Memory B cell (primary cell): Measurements from ENCODE around the gene ITGB3.

ENCODE experiments used
- ATAC-seq: fragments of 150-1000 bp; cut with Tn5 transposase; 2 replicates; pipeline ENCODE4 v1.10.0; 2021; ENCODE audit warnings: low read depth, mild to moderate bottlenecking, moderate library complexity
- DNase-seq, 2 donors: peaks; one replicate each; pipeline ENCODE4 v3.0.0; 2022; ENCODE audit warnings: low spot score in 2 of 2
- H3K27ac Mint-ChIP-seq: one replicate; pipeline ENCODE4 v1.8.0; 2022; ENCODE audit warnings: mild to moderate bottlenecking, moderate library complexity, mixed read lengths
- H3K27me3 Mint-ChIP-seq: one replicate; pipeline ENCODE4 v1.8.0; 2022; ENCODE audit warnings: mixed read lengths
- H3K36me3 Mint-ChIP-seq: one replicate; pipeline ENCODE4 v1.8.0; 2022; ENCODE audit warnings: mild to moderate bottlenecking, mixed read lengths
- H3K4me1 Mint-ChIP-seq: one replicate; pipeline ENCODE4 v1.8.0; 2022; ENCODE audit warnings: mixed read lengths
- H3K4me3 Mint-ChIP-seq: one replicate; pipeline ENCODE4 v1.8.0; 2022; ENCODE audit warnings: mild to moderate bottlenecking, moderate library complexity, mixed read lengths
- H3K9me3 Mint-ChIP-seq: one replicate; pipeline ENCODE4 v1.8.0; 2022; ENCODE audit warnings: mixed read lengths

The ITGB3 gene

GRCh38 chr17:47243737-47244598 lies 9.7 kb upstream of the ITGB3 start:
- Mint-ChIP-seq H3K36me3 (no peaks in the 10 kb centered on the region), H3K9me3 (no peaks in the 10 kb centered on the region), H3K27me3 (no peaks in the 10 kb centered on the region), H3K27ac (peak overlapping the region; percentile 22), H3K4me1 (peaks cover 29% of the 10 kb centered on the region), H3K4me3 (peak overlapping the region; percentile 21)
- ATAC-seq = peak; percentile 84
- no peak for DNase-seq

- Mint-ChIP-seq H3K27ac (no peak overlapping the region), H3K4me1 (peaks cover 25% of the 10 kb centered on the region), H3K27me3 (no peaks in the 10 kb centered on the region), H3K36me3 (no peaks in the 10 kb centered on the region), H3K4me3 (no peak overlapping the region), H3K9me3 (no peaks in the 10 kb centered on the region)
- ATAC-seq (no peak), DNase-seq (no peak)
These were observed 8.9 kb upstream of the ITGB3 start for GRCh38 chr17:47244697-47245096.

- Mint-ChIP-seq H3K27ac (no peak overlapping the region), H3K9me3 (no peaks in the 10 kb centered on the region), H3K4me1 (peaks cover 12% of the 10 kb centered on the region), H3K27me3 (no peaks in the 10 kb centered on the region), H3K4me3 (no peak overlapping the region), H3K36me3 (no peaks in the 10 kb centered on the region)
- ATAC-seq (no peak), DNase-seq (no peak)
These were observed 7.5 kb upstream of the ITGB3 start for GRCh38 chr17:47246120-47246519.

GRCh38 chr17:47250855-47251254 lies 2.8 kb upstream of the ITGB3 start:
- H3K9me3 Mint-ChIP-seq = no peaks in the 10 kb centered on the region
- peaks cover 7% of the 10 kb centered on the region for H3K4me1 Mint-ChIP-seq
- no peak overlapping the region for H3K4me3 Mint-ChIP-seq
- DNase-seq = no peak
- H3K36me3 Mint-ChIP-seq = no peaks in the 10 kb centered on the region
- H3K27ac Mint-ChIP-seq = no peak overlapping the region
- no peak for ATAC-seq
- H3K27me3 Mint-ChIP-seq = no peaks in the 10 kb centered on the region

- ATAC-seq (no peak), DNase-seq (no peak)
- Mint-ChIP-seq H3K27me3 (peaks cover 1% of the 10 kb centered on the region), H3K27ac (no peak overlapping the region), H3K9me3 (no peaks in the 10 kb centered on the region), H3K4me1 (peaks cover 7% of the 10 kb centered on the region), H3K36me3 (no peaks in the 10 kb centered on the region), H3K4me3 (no peak overlapping the region)
These were observed 2.1 kb upstream of the ITGB3 start for GRCh38 chr17:47251421-47251940.

- H3K4me3 Mint-ChIP-seq = peak overlapping the region; percentile 35
These were observed 1.4 kb upstream of the ITGB3 start for GRCh38 chr17:47252209-47252608.

GRCh38 chr17:47252766-47253512 lies 688 bp upstream of the ITGB3 start:
- Mint-ChIP-seq H3K9me3 (no peaks in the 10 kb centered on the region), H3K27ac (no peak overlapping the region), H3K27me3 (peaks cover 1% of the 10 kb centered on the region), H3K4me1 (peaks cover 11% of the 10 kb centered on the region), H3K4me3 (peak overlapping the region; percentile 93), H3K36me3 (no peaks in the 10 kb centered on the region)
- no peak for ATAC-seq
- no peak for DNase-seq

More at GRCh38 chr17:47252209-47252608, 1.4 kb upstream of the ITGB3 start:
- peaks cover 1% of the 10 kb centered on the region for H3K27me3 Mint-ChIP-seq
- H3K36me3 Mint-ChIP-seq = no peaks in the 10 kb centered on the region
- no peaks in the 10 kb centered on the region for H3K9me3 Mint-ChIP-seq
- ATAC-seq (no peak), DNase-seq (no peak)
- H3K4me1 Mint-ChIP-seq = peaks cover 11% of the 10 kb centered on the region
- no peak overlapping the region for H3K27ac Mint-ChIP-seq

GRCh38 chr17:47254403-47254943 lies 846 bp downstream of the ITGB3 start:
- Mint-ChIP-seq H3K27ac (peak overlapping the region; percentile 57), H3K4me1 (peaks cover 11% of the 10 kb centered on the region)

GRCh38 chr17:47257651-47258339 lies 4.2 kb downstream of the ITGB3 start:
- peaks cover 1% of the 10 kb centered on the region for H3K27me3 Mint-ChIP-seq
- no peak overlapping the region for H3K27ac Mint-ChIP-seq
- DNase-seq = no peak
- no peaks in the 10 kb centered on the region for H3K36me3 Mint-ChIP-seq
- H3K4me3 Mint-ChIP-seq = no peak overlapping the region
- no peak for ATAC-seq
- no peaks in the 10 kb centered on the region for H3K9me3 Mint-ChIP-seq
- H3K4me1 Mint-ChIP-seq = peaks cover 16% of the 10 kb centered on the region

More at GRCh38 chr17:47254403-47254943, 846 bp downstream of the ITGB3 start:
- Mint-ChIP-seq H3K9me3 (no peaks in the 10 kb centered on the region), H3K4me3 (peak overlapping the region; percentile 93), H3K27me3 (peaks cover 1% of the 10 kb centered on the region), H3K36me3 (no peaks in the 10 kb centered on the region)
- DNase-seq (peak in 1 of 2 donors; percentile 21), ATAC-seq (no peak)

- Mint-ChIP-seq H3K4me1 (peaks cover 19% of the 10 kb centered on the region), H3K27me3 (no peaks in the 10 kb centered on the region), H3K9me3 (no peaks in the 10 kb centered on the region), H3K36me3 (no peaks in the 10 kb centered on the region), H3K27ac (no peak overlapping the region), H3K4me3 (no peak overlapping the region)
- DNase-seq (no peak), ATAC-seq (no peak)
These were observed 9.0 kb downstream of the ITGB3 start for GRCh38 chr17:47262586-47262985.

- Mint-ChIP-seq H3K9me3 (no peaks in the 10 kb centered on the region), H3K36me3 (peaks cover 2% of the 10 kb centered on the region), H3K27ac (no peak overlapping the region), H3K4me1 (peaks cover 19% of the 10 kb centered on the region), H3K4me3 (no peak overlapping the region), H3K27me3 (no peaks in the 10 kb centered on the region)
- DNase-seq = no peak
- no peak for ATAC-seq
These were observed 10.5 kb downstream of the ITGB3 start for GRCh38 chr17:47264166-47264565.

- Mint-ChIP-seq H3K4me1 (peaks cover 21% of the 10 kb centered on the region), H3K27me3 (no peaks in the 10 kb centered on the region), H3K36me3 (peaks cover 7% of the 10 kb centered on the region), H3K4me3 (no peak overlapping the region), H3K9me3 (peaks cover 6% of the 10 kb centered on the region), H3K27ac (no peak overlapping the region)
- DNase-seq (no peak), ATAC-seq (no peak)
These were observed 12.4 kb downstream of the ITGB3 start for GRCh38 chr17:47265983-47266541.

GRCh38 chr17:47266782-47267181 lies 13.2 kb downstream of the ITGB3 start:
- Mint-ChIP-seq H3K4me1 (peaks cover 21% of the 10 kb centered on the region), H3K27ac (no peak overlapping the region), H3K36me3 (peaks cover 7% of the 10 kb centered on the region), H3K4me3 (no peak overlapping the region), H3K9me3 (peaks cover 6% of the 10 kb centered on the region), H3K27me3 (no peaks in the 10 kb centered on the region)
- ATAC-seq (no peak), DNase-seq (no peak)
